Activated CD4-positive, alpha-beta T cell treated with anti-CD3 and anti-CD28 coated beads, Interleukin-2, amount 50 U/mL, for 1 hour (primary cell): ENCODE data around the gene BIRC5.
"Not testable (repeated sequence)": the region's sequence is repeated elsewhere in the genome, so short reads cannot be mapped to it uniquely, and the experiment has no call there.

Experiments
- DNase-seq: peaks from one replicate; pipeline ENCODE4 v3.0.0-alpha.2; 2020

The BIRC5 gene

DNA sequence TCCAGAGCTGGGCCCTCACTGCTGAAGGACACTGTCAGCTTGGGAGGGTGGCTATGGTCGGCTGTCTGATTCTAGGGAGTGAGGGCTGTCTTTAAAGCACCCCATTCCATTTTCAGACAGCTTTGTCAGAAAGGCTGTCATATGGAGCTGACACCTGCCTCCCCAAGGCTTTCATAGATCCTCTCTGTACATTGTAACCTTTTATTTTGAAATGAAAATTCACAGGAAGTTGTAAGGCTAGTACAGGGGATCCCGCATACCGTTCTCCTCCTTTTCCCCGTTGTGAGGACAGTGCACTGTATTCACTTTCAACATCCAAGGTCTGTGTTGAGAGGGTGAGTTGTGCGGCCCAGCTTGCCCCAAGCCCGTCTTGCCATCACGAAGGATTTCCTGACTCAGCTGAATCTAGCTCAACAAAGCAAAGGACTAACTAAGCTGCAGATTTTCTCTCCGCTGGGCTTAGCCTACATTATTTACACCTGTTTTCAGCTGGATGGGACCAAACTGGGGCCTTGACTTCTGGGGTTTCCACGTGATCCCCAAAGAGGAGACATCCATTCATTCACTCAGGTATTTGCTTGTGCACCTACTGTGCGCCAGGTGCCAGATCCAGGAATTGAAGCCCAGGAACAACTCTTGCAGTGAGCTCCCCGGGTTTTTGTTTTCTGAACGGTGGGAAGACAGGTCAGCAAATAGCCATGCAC is 12.2 kb downstream of the BIRC5 start:
- no peak for DNase-seq

GRCh38 chr17:78226759-78227454 is 12.9 kb downstream of the BIRC5 start:
- DNase-seq: no peak

- no peak for DNase-seq
Observed at GRCh38 chr17:78227455-78227916, 13.4 kb downstream of the BIRC5 start.

DNA sequence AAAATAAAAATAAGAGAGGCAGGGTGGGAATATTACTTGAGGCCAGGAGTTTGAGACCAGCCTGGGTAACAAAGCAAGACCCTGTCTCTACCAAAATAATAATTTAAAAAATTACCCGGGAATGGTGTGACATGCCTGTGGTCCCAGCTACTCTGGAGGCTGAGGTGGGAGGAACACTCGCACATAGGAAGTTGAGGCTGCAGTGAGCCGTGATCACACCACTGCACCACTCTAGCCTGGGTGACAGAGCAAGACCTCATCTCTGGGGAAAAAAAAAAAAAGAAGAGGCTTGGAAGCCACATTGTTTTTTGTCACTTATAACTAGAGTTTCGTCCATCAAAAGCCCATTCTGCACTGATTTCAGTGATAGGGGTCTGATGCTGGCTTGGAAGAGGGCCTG is 14.1 kb downstream of the BIRC5 start:
- no peak for DNase-seq

DNA sequence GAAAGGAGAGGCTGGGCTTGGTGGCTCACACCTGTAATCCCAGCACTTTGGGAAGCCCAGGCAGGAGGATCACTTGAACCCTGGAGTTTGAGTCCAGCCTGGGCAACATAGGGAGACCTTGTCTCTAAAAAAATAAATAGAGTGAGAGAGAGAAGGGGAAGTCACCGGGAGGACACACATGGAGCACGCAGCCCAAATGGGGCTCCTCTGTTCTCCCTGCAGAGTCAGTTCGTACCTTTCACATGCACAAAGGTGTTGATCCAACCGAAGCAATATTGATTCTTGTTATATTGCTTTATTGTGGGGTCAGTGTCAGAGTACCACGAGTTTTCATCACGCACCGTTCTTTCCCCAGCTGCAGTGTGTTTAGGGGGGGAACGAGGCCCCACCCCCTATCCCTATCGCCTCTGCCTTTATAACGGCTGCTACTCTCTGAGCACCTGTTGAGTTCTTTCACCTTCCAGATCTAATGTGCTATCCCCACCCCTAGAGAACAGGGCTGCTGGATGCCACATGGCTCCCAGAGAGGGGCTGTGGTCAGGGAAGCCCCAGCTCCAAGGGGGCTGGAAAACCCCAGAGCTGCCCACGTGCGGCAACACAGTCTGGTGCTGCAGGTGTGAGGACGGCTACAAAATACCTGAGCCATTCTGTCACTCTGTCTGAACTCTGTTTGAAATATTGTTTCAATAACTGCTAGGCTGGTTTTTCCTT is 16.4 kb downstream of the BIRC5 start:
- no peak for DNase-seq

GRCh38 chr17:78230996-78231935 is 17.2 kb downstream of the BIRC5 start, which contains the start of gene TMEM235:
Gene TMEM235 (plus strand): TSS chr17:78231631. CDS start chr17:78232024, 393 bp downstream.
- DNase-seq: no peak

DNA sequence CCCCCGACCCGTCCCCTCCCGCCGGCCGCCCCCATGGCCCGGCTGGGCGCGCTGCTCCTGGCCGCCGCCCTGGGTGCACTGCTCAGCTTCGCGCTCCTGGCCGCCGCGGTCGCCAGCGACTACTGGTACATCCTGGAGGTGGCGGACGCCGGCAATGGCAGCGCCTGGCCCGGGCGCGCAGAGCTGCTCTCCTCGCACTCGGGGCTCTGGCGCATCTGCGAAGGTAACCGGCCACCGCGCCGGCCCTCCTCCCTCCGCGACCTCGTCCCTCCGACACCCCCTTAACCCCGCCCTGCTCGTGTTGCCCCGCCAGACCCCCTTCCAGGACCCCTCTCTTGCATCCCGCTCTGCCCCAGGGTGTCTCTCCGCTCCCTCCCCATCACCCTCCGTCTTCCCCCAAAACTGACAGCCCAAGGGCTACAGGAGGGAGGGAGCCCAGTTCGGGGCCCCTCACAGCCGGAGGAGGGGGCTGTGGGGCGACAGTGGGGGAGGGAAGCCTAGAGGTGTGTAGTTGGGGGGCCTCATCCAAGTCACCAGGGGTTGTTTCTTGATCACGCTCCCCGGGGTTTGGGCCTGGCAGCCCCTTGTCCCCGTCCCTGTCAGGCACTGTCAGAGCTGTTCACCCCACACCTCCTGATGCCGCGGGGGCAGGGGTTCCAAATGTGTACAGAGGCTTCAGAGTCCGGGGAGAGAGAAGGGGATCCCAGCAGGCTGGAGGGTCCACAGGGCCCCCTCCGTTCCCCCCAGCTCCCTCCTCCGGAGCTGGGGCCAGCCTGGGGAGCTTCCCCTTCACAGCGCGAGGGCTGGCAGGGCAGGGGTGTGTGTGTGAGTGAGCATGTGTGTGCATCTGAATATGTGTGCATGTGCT is 18.2 kb downstream of the BIRC5 start:
- DNase-seq: no peak

GRCh38 chr17:78232859-78233173 is 18.8 kb downstream of the BIRC5 start:
- DNase-seq: no peak

DNA sequence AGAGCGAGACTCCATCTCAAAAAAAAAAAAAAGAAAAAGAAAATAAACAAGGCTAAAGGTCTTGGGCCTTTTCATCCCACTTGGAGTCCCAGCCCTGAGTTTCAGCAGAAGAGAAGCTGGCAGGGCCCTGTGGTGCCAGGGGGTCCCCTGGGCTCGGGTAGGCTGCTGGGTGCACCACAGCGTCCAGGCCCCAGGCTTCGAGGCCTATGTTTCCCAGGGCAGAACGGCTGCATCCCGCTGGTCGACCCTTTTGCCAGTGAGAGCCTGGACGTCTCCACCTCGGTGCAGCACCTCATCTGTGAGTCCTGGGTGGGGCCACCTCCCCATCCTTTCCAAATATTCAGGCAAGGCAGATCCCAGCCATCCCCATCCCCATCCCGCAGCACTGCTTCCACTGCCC is 19.6 kb downstream of the BIRC5 start:
- no peak for DNase-seq

- DNase-seq: no peak
Observed at GRCh38 chr17:78234261-78234865, 20.3 kb downstream of the BIRC5 start.

- not testable (repeated sequence) for DNase-seq
Observed at GRCh38 chr17:78235022-78235421, 21.0 kb downstream of the BIRC5 start.

DNA sequence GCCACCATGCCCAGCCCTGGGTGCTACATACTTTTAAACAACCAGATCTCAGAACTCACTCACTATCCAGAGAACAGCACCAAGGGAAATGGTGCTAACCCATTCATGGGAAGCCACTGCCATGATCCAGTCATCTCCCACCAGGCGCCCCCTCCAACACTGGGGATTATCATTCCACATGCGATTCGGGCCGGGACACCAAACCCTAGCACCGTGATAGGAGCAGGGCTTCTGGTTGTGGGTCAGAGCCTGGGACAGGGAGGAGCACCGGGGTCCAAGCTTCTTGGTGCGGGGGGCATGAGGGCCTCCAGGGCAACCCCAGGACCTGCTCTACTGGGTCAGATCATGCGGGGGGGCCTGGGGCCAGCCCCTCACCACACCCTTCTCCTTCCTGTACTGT is 21.8 kb downstream of the BIRC5 start:
- no peak for DNase-seq

DNA sequence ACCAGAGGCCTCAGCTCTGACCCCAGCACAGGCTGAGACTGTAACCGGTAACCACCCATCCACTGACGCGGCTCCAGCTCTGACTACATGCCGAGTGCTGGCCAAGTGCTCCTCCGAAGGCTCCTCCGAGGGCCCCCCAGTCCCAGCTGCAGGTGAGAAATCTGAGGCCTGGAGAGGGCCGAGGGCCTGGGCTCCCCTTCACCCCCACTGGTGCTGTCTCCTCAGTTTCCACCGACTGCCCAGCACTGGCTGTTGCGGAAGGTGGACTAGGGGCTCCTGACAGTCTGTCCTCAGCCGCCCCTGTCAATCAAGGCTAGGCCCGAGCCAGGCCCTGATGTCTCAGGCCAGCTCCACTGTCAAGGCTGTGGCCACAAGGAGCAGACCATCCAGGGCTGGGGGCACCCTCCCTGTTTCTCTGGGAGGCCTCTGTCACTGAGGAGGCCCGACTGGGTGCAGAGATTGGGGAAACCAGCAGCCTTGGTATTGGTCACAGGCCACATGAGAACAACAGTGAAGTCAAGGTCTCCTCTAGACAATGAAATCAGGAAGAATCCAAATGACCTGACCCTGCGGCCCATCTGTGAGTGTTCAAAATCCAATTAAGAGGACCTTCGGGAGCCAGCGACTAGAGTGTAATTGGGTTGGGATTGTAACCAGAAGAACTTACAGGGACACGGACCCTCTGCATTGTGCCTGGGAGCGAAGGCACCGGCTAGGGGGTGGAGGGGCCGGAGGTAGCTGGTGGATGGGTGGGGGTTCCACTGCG is 22.5 kb downstream of the BIRC5 start:
- DNase-seq: no peak

GRCh38 chr17:78237401-78238012 is 23.5 kb downstream of the BIRC5 start:
- no peak for DNase-seq

GRCh38 chr17:78238823-78239488 is 24.9 kb downstream of the BIRC5 start:
- no peak for DNase-seq

GRCh38 chr17:78239489-78239931 is 25.5 kb downstream of the BIRC5 start:
- DNase-seq: no peak

GRCh38 chr17:78240012-78240655 is 26.1 kb downstream of the BIRC5 start:
- no peak for DNase-seq

GRCh38 chr17:78240839-78241238 is 26.8 kb downstream of the BIRC5 start:
- DNase-seq: no peak
